SK-N-SH (cell line): ENCODE data around the gene RNF133. TPM values are rescaled to one million over a fixed set of nuclear protein-coding genes. Genes with fewer than 3 reads are reported as not detected.

Experiments
- CTCF ChIA-PET: fragments of 300-600, 350-600 bp; formaldehyde crosslinking; extraction: SDS; loops from one replicate; lab custom pipeline; 2021; lab: Yijun Ruan, JAX
- POLR2A ChIA-PET: fragments of 350-600 bp; sonication (Branson Sonifier 250); formaldehyde crosslinking; extraction: SDS; loops from one replicate; lab custom pipeline; 2020; ENCODE audit warnings: antibody characterized with exemption, inconsistent platforms; lab: Yijun Ruan, JAX
- DNase-seq: peaks from one replicate; pipeline ENCODE4 v3.0.0; 2012
- H2AFZ ChIP-seq: fragments of 200-600 bp; sonication (generic); 2 replicates; pipeline ENCODE4 v1.8.1; 2016; ENCODE audit warnings: antibody characterized with exemption, mild to moderate bottlenecking, low read depth
- H3F3A ChIP-seq: fragments of 200-600 bp; sonication (generic); replicated peaks from 2 replicates; pipeline ENCODE3; 2016; ENCODE audit warnings: antibody characterized with exemption, mild to moderate bottlenecking; ENCODE audit not compliant: insufficient read depth
- H3K27ac ChIP-seq, 2 experiments: fragments of 200-500 bp in 1 of 2; fragments of 200-600 bp in 1 of 2; sonication (Bioruptor generic) in 1 of 2; sonication (generic), shearing (Covaris generic) in 1 of 2; 2 replicates each; pipeline versions ENCODE4 v1.5.1 to v1.6.1; 2014 to 2016; ENCODE audit warnings: low read depth in 2 of 2, inconsistent platforms in 1 of 2, low read length in 1 of 2, mild to moderate bottlenecking in 1 of 2, mixed read lengths in 1 of 2
- H3K27me3 ChIP-seq: fragments of 200-600 bp; sonication (generic), shearing (Covaris generic); 2 replicates; pipeline ENCODE4 v1.6.1; 2016; ENCODE audit warnings: mixed run types; ENCODE audit not compliant: insufficient read depth
- H3K36me3 ChIP-seq, 2 experiments: fragments of 200-500 bp in 1 of 2; fragments of 200-600 bp in 1 of 2; sonication (Bioruptor generic) in 1 of 2; sonication (generic) in 1 of 2; replicated peaks in 1 of 2; 2 replicates each; pipeline versions ENCODE3 to v1.5.1; 2014 to 2016; ENCODE audit warnings: low read length in 1 of 2, mild to moderate bottlenecking in 1 of 2; ENCODE audit not compliant: insufficient read depth in 2 of 2, control insufficient read depth in 1 of 2
- H3K4me1 ChIP-seq, 2 experiments: fragments of 200-500 bp in 1 of 2; fragments of 200-600 bp in 1 of 2; sonication (Bioruptor generic) in 1 of 2; sonication (generic), shearing (Covaris generic) in 1 of 2; 2 replicates each; pipeline versions ENCODE4 v1.5.1 to v1.6.1; 2014 to 2016; ENCODE audit warnings: low read depth in 1 of 2, low read length in 1 of 2, mixed run types in 1 of 2; ENCODE audit not compliant: insufficient read depth in 2 of 2, control insufficient read depth in 1 of 2
- H3K4me2 ChIP-seq: fragments of 200-600 bp; sonication (generic), shearing (Covaris generic); 2 replicates; pipeline ENCODE4 v1.6.1; 2017; ENCODE audit warnings: mixed run types
- H3K4me3 ChIP-seq, 2 experiments: fragments of 200-500 bp in 1 of 2; fragments of 200-600 bp in 1 of 2; sonication (Bioruptor generic) in 1 of 2; sonication (generic), shearing (Covaris generic) in 1 of 2; 2 replicates each; pipeline versions ENCODE4 v1.5.1 to v1.8.1; 2014 to 2016; ENCODE audit warnings: low read depth in 2 of 2, inconsistent platforms in 1 of 2, low read length in 1 of 2, mild to moderate bottlenecking in 1 of 2, mixed read lengths in 1 of 2, moderate library complexity in 1 of 2
- H3K79me2 ChIP-seq: fragments of 200-600 bp; sonication (generic); 2 replicates; pipeline ENCODE4 v1.8.1; 2017; ENCODE audit warnings: mild to moderate bottlenecking; ENCODE audit not compliant: insufficient read depth
- H3K9ac ChIP-seq: fragments of 200-600 bp; sonication (generic); 2 replicates; pipeline ENCODE4 v1.6.1; 2017; ENCODE audit warnings: mixed run types
- H3K9me2 ChIP-seq: fragments of 200-600 bp; sonication (generic); 2 replicates; pipeline ENCODE4 v1.6.1; 2017; ENCODE audit warnings: mixed run types
- H3K9me3 ChIP-seq: fragments of 200-600 bp; sonication (generic); 2 replicates; pipeline ENCODE4 v1.6.1; 2017; ENCODE audit warnings: mixed run types, mild to moderate bottlenecking, moderate library complexity
- H4K20me1 ChIP-seq: fragments of 200-600 bp; sonication (generic); 2 replicates; pipeline ENCODE4 v1.6.1; 2017; ENCODE audit warnings: mild to moderate bottlenecking, mixed run types; ENCODE audit not compliant: insufficient read depth
- CHD2 ChIP-seq: fragments of 150-350 bp; IDR thresholded peaks from 2 replicates; pipeline ENCODE4 v1.6.1; 2018; ENCODE audit warnings: low read length; ENCODE audit not compliant: partially characterized antibody
- CTCF ChIP-seq: fragments of 200-600 bp; sonication (generic); IDR thresholded peaks from 2 replicates; pipeline ENCODE4 v1.6.1; 2017; ENCODE audit warnings: antibody characterized with exemption, mild to moderate bottlenecking, moderate library complexity
- ELF1 ChIP-seq: IDR thresholded peaks from 2 replicates; pipeline ENCODE4 v1.4.0; 2012
- FOSL2 ChIP-seq: IDR thresholded peaks from 2 replicates; pipeline ENCODE4 v1.4.0; 2012; ENCODE audit warnings: low read depth, mild to moderate bottlenecking, moderate library complexity, borderline replicate concordance
- FOXJ3 ChIP-seq: sonication (generic); formaldehyde crosslinking; IDR thresholded peaks from 2 replicates; pipeline ENCODE4 v1.5.1; 2020; ENCODE audit warnings: mild to moderate bottlenecking, missing genetic modification reagents
- MAX ChIP-seq: IDR thresholded peaks from 2 replicates; pipeline ENCODE4 v1.4.0; 2012; ENCODE audit warnings: low read depth
- NFIC ChIP-seq: IDR thresholded peaks from 2 replicates; pipeline ENCODE4 v1.4.0; 2012; ENCODE audit warnings: borderline replicate concordance
- NRF1 ChIP-seq: IDR thresholded peaks from 2 replicates; pipeline ENCODE4 v1.6.1; 2012; ENCODE audit warnings: low read depth, mild to moderate bottlenecking, low read length
- REST ChIP-seq: IDR thresholded peaks from 2 replicates; pipeline ENCODE4 v1.6.1; 2012; ENCODE audit warnings: mild to moderate bottlenecking, low read depth, low read length, moderate library complexity
- TAF1 ChIP-seq: IDR thresholded peaks from 2 replicates; pipeline ENCODE4 v1.6.1; 2012; ENCODE audit warnings: low read depth, mild to moderate bottlenecking, low read length, moderate library complexity, borderline replicate concordance
- ZBTB33 ChIP-seq: IDR thresholded peaks from 2 replicates; pipeline ENCODE4 v1.4.0; 2012; ENCODE audit warnings: low read depth, borderline replicate concordance
- WGBS: methylation state at CpG from one replicate; pipeline ENCODE4 v1.1.6; 2017; ENCODE audit warnings: low lambda C conversion rate; 5-methylcytosine and 5-hydroxymethylcytosine counted together
- polyA plus RNA-seq, 3 experiments: library from polyadenylated mRNA; depleted of rRNA; stranded (reverse); fragments of >200 nt; gene quantifications; 2 replicates each; pipeline ENCODE4 v1.2.3, GENCODE V29; 2012

Gene RNF133
- polyA plus RNA-seq, 1 of the 3 experiments (the other 2 are of a cell fraction) = 0.03 TPM

GRCh38 chr7:122653685-122654084 is 45.2 kb downstream of the RNF133 start:
- H3K4me1 ChIP-seq = no peaks in the 10 kb centered on the region; a peak in 1 of 4 replicates
- H3F3A ChIP-seq = no peaks in the 10 kb centered on the region
- H4K20me1 ChIP-seq = no peaks in the 10 kb centered on the region
- no peak overlapping the region for H3K9ac ChIP-seq
- CTCF ChIA-PET = interaction anchor here (1.2 kb wide), 1 partner anchor 12 kb away, joined by 3 read pairs; no protein-coding TSS in a partner anchor
- POLR2A ChIA-PET = no interaction called here
- no peaks in the 10 kb centered on the region for H3K79me2 ChIP-seq
- no peaks in the 10 kb centered on the region for H3K36me3 ChIP-seq
- under 1% methylated on average over 5 of the region's 5 CpGs for WGBS
- H3K27ac ChIP-seq = no peak overlapping the region
- H3K9me3 ChIP-seq = no peaks in the 10 kb centered on the region
- no peak overlapping the region for H3K4me3 ChIP-seq
- no peak for DNase-seq
- H3K4me2 ChIP-seq = no peak overlapping the region
- TF ChIP-seq FOXJ3 (CRISPR knock-in tag) (no peak), REST (no peak), NRF1 (no peak), ELF1 (no peak), CHD2 (no peak), CTCF (no peak), NFIC (no peak), FOSL2 (no peak), ZBTB33 (no peak), TAF1 (no peak), MAX (no peak)
- H3K27me3 ChIP-seq = no peaks in the 10 kb centered on the region; the same call in 1 of the 2 replicates
- H3K9me2 ChIP-seq = no peaks in the 10 kb centered on the region
- no peak overlapping the region for H2AFZ ChIP-seq
